IPS-18c (cell line): ENCODE results near the gene ZNF143.
"Not testable (repeated sequence)": the region's sequence is repeated elsewhere in the genome, so short reads cannot be mapped to it uniquely, and the experiment has no call there.

Experiments used
- H3K4me3 ChIP-seq: 2 replicates; pipeline ENCODE4 v1.7.0; 2013; ENCODE audit warnings: low read depth, mild to moderate bottlenecking, low read length, moderate library complexity; ENCODE audit not compliant: insufficient read depth
- H3K9me3 ChIP-seq: one replicate; pipeline ENCODE4 v1.6.1; 2013; ENCODE audit warnings: mild to moderate bottlenecking, low read length, moderate library complexity; ENCODE audit not compliant: control insufficient read depth, insufficient read depth

ZNF143 gene

DNA sequence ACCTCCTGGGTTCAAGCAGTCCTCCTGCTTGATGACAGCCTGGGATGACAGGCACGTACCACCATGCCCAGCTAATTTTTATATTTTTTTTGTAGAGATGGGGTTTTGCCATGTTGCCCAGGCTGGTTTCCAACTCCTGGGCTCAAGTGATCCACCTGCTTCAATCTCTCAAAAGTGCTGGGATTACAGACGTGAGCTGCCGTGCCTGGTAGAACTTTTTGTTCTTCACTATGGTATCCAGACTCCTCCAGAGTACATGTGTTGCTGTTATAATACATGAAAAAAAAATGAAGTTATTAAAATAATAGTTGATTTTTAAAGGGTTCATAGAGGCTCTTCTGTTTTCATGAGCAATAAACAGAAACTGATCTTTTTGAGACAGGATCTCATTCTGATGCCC, 29.6 kb downstream of the ZNF143 start:
- H3K4me3 ChIP-seq = no peak overlapping the region
- H3K9me3 ChIP-seq = no peaks in the 10 kb centered on the region

DNA sequence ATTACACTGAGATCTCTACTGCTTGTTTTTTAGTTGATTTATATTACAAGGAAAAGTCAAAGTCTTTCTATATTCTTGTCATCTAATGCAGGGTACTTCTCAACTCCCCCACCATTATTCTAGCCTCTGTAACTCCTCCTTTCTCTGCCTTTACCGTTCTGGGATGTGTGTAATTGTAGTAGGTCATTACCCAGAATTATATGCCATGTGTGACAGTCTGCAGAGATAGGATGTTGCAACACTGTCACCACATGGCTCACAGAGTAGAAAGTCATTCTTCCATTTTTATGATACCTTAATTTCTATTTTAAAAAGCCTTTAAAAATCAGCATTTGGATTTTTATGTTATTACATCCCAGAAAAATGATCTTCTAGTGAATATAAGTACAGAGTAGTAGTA, 32.7 kb downstream of the ZNF143 start:
- H3K9me3 ChIP-seq = no peaks in the 10 kb centered on the region
- no peak overlapping the region for H3K4me3 ChIP-seq

DNA sequence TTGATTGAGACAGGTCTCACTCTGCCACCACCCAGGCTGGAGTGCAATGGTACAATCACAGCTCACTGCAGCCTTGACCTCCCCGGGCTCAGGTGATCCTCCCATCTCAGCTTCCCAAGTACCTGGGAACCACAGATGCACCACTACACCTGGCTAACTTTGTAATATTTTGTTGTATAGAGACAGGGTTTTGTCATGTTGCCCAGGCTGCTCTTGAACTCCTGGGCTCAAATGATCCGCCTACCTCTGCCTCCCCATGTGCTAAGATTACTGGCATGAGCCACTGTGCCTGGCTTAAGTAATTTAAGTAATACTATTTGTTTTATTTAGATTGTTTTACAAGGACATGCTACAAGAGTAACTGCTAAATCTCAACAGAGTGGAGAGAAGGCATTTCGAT, 33.5 kb downstream of the ZNF143 start:
- H3K9me3 ChIP-seq = no peaks in the 10 kb centered on the region
- H3K4me3 ChIP-seq = no peak overlapping the region

DNA sequence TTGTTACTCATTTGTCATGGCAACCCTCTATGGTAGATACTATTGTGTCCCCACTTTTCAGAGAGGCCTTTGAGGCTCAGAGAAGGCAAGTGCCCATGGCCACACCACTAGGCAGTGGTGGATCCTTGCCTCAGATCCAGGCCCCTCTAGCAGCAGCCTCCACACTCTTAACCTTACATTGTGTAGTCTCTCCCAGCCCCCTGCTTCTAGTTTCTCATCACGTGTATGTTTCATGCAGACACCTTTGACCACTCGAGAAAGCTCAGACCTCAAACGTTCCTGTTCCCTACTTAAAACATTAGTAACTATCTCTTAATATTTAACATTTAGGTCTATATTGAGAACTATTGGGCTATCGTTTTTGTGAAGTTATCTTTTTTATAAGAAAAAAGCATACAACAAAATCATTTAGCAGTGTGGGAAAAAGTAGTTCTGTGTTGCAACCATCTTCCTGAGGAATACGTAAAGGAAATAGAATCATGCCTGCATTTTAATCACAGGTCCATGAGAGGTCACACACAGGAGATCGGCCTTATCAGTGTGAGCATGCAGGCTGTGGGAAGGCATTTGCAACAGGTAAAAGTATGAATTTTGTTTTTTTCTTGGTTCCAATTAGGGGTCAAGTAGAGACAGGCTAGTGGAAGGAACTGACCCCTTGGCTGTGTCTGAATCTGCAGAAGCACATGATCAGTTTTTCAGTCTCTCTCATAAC, 35.1 kb downstream of the ZNF143 start:
- no peak overlapping the region for H3K4me3 ChIP-seq

DNA sequence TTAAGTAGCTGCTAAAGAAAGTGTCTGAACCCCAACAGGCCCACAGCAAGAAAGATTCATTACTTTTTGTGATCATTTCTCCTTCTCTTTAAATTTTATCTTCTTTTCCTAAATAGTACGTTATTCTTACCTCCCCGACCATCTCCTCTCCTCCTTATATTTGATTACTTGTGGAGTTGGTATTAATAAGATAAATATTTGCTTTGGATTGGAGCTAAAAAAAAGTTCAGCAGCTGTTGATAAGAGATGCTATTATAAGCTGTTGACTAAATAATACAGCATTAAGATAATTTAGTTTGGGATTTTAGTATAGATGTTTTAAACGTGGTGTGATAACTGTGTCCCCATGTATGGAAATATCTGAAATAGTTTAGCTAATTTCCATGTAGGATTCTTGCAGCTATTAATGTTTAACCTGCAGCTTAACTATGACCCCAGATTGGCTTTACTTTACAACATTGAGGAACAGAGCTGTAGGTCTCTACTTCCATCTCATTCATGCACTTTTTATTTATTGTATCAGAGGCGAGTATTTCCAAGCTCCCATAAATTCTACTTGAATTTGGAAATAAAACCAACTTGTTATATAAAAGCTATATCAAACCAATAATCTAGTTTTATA, 37.8 kb downstream of the ZNF143 start:
- Histone ChIP-seq H3K9me3 (no peaks in the 10 kb centered on the region), H3K4me3 (no peak overlapping the region)

More for the DNA sequence above, 35.1 kb downstream of the ZNF143 start:
- H3K9me3 ChIP-seq = no peaks in the 10 kb centered on the region

DNA sequence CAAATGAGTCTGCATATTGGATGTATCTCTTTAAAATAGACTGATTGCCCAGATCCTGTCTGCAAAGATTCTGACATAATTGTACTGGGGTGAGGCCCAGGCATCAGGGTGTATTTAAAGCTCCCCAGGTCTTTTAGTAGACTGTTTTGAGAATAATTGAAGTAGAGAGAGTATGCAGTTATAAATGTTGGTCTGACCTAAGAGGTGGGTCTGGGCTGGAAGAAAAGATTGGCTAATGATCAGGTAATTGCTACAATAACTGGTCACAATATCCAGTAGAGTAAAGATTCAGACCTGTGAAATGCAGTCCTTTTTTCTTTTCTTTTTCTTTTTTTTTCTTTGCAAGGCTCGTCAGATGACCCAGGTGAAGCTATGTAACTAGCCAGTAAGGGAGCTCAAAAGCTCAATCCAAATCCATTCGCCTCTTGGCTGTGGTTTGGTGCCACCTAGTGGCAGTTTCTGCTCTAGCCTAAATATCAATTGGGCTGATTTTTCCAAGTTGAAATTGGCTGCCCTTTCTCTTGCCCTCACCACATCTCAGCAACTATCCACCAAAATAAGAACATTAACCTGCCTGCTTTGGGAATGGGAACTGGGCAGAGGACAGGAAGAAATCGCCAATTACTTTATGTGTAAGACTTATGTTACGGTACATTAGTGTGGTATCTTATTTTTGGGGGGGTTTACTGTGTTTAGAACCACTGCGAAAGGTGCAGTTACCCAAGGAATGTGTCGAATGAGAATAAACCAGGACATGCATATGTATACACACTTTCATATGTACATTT, 45.9 kb downstream of the ZNF143 start:
- H3K4me3 ChIP-seq = no peak overlapping the region
- peaks cover 2% of the 10 kb centered on the region for H3K9me3 ChIP-seq

DNA sequence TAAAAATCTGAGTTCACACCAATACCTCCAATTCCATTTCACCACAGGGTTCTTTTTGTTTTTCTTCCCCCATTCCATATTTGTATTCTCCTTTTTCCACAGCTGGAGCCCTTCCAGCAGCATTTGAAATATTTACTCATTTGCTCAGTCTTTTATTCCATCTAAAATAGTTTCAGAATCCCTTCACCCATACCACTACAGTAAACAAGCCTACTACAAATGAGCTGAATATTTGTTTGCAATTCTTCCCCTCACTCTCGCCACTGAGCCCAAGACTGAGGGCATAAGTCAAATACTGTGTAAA, 46.4 kb downstream of the ZNF143 start:
- Histone ChIP-seq H3K9me3 (peaks cover 2% of the 10 kb centered on the region), H3K4me3 (no peak overlapping the region)

DNA sequence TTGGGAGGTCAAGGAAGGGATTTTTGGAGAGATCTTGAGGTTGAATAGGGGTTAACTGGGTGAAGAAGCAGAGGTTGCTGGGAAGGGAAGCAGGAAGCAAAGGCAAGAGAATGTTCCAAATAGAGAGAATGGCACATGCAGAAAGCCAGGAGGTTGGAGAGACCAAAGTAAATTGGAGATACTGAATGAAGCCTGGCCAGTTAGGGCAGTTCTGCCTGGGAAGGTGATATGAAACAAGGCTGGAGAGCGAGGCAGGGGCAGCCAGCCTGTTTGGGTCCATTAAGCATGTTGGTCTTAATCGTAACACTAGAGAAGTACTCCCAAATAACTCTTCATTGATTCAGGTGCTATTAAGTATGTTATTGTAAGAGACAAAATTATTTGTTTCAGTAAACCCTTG, 48.2 kb downstream of the ZNF143 start:
- H3K9me3 ChIP-seq = peaks cover 2% of the 10 kb centered on the region

DNA sequence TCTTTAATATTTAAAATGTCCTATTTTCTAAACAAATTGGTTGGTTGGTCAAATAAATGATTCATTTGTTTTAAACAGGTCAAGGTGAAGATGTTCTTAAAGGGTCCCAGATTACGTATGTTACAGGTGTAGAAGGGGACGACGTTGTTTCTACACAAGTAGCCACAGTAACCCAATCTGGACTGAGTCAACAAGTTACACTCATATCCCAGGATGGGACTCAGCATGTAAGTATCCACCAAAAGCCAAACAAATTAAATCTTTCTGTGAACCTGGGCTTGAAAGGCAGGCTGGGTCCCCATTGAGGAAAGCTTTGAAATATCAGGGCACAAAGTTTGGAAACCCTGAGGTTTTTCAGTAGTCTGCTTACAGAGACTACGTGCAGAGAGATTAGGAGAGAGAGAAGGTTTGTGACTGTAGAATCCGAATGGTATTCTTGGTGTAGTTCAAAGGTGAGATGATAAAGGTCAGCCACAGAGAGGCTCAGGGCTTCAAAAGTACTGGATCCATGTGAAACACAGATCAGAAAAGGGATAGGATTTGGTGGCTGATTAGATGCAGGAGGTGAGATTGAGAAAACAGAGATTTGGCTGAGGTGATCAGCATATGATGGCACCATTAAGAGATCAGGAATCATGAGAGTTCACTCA, 51.7 kb downstream of the ZNF143 start:
- H3K4me3 ChIP-seq = no peak overlapping the region
- peaks cover 2% of the 10 kb centered on the region for H3K9me3 ChIP-seq

More for the DNA sequence above, 48.2 kb downstream of the ZNF143 start:
- no peak overlapping the region for H3K4me3 ChIP-seq

DNA sequence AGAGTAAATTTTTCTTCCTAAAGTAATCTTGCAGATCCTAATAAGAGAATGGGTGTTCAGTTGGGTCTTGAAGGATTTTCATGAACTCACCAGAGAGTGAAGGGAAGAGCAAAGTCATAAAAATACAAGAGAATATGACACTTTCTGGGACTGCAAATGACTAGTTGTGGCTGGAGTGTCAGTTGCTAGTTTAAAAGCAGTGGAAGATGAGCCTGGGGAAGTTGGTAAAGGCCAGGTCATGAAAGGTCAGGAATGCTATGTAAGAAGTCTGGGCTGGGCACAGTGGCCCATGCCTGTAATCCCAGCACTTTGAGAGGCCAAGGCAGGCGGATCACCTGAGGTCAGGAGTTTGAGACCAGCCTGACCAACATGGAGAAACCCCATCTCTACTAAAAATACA, 53.8 kb downstream of the ZNF143 start:
- not testable (repeated sequence) for H3K9me3 ChIP-seq, H3K4me3 ChIP-seq

DNA sequence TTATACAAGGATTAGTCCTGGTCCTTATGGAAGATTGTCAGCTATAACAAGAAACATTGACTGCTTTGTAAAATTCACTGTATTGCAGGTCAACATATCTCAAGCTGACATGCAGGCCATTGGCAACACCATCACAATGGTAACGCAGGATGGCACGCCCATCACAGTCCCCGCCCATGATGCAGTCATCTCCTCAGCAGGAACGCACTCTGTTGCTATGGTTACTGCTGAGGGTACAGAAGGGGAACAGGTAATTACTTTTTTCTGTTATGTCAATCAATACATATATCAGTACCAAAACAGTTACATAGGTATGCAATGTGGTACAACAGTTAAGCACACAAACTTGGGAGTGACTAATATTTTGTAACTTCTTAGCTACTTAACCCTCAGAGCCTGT, 55.3 kb downstream of the ZNF143 start:
- Histone ChIP-seq H3K4me3 (no peak overlapping the region), H3K9me3 (no peaks in the 10 kb centered on the region)

DNA sequence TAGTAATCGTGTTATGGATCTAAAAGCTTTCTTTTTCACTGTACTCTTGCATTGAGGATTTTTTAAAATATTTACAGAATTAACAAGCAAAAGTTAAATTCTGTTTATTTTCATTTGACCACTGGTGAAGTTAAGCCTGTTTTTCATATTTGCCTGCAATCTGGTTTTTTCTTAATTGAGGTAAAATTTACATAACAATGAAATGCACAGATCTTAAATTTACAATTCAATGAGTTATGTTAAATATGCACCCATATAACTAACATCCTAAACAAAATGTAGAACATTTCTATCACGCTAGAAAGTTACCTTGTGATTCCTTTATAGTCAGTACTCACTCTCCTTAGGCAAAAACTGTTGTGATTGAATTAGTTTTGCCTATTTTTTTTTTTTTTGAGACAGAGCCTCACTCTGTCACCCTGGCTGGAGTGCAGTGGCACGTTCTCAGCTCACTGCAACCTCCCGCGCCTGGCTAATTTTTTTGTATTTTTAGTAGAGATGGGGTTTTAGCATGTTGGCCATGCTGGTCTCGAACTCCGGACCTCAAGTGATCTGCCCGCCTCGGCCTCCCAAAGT, 58.1 kb downstream of the ZNF143 start:
- Histone ChIP-seq H3K9me3 (no peaks in the 10 kb centered on the region), H3K4me3 (no peak overlapping the region)

DNA sequence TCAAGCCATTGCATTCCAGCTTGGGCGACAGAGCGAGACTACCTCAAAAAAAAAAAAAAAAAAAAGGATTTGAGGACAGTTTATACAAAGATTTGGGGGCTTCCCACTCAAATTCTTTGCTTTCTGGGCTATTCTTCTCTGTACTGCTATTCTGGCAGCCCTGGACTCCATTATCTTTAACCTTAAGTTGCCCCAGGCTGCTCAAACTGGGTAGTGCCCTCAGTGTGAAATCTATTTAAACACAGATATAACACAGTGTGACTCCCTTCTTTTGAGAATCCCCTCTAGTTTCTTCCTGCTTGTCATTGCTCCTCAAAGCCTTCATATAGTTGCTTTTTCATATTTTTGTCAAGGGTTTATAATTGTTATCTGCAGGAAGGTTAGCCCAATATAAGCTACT, 63.2 kb downstream of the ZNF143 start:
- Histone ChIP-seq H3K9me3 (no peaks in the 10 kb centered on the region), H3K4me3 (no peak overlapping the region)

DNA sequence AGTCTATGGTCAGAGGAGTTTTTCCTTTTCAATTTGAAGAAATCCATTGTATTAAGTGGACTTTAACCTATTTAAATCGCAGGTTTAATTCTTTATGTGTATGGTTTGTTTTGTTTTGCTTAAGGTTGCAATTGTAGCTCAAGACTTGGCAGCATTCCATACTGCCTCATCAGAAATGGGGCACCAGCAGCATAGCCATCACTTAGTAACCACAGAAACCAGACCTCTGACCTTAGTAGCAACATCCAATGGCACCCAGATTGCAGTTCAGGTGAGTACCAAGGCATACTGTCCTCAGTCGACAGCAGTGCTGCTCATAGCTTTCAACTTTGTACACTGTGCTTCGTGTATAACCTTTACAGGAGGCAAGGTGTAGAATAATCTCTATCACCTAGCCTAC, 64.3 kb downstream of the ZNF143 start:
- Histone ChIP-seq H3K4me3 (no peak overlapping the region), H3K9me3 (no peaks in the 10 kb centered on the region)

DNA sequence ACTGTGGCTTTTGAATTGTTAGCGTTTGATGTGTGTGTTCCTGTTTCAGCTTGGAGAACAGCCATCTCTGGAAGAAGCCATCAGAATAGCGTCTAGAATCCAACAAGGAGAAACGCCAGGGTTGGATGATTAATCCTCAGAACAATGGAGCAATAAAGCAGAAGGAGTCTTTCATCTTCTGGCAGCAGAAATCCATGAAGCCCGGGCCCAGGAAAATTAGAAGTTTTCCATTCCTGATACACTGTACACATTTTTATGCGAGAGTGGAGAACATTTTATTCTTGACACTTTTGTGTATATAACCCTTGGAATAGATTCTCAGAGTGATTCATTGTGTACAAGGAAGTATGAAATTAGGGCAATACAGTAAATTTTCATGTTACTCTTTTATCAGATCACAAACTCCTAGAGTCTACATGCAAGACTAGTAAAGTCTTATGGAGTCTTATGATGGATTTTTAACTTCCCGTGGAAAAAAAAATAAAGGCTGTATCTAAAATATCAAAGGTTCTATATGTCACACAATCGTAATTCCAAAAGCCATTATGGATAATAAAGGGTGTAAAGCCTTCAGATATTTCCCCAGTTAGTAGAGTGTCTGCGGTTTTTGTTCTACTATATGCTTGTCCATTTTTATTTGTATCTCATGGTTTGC, 66.8 kb downstream of the ZNF143 start:
- H3K4me3 ChIP-seq = no peak overlapping the region
- H3K9me3 ChIP-seq = no peaks in the 10 kb centered on the region

DNA sequence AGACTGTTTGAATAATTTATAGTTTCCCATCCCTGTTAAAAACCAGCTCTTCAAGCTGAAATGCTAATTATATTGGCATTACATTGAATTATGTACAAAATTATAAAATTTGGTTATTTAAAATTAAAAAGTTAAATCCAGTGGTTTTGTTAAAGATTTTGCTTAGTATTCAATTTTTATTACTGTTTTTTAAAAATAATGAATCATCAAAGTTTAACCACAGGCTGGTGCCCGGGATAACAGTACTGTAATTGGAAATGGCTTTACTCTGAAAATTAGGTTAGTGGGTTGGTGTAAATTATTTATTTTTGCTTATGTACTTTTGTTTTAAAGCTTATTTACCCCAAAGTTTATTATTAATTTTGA, 67.3 kb downstream of the ZNF143 start:
- H3K4me3 ChIP-seq = no peak overlapping the region
- no peaks in the 10 kb centered on the region for H3K9me3 ChIP-seq

DNA sequence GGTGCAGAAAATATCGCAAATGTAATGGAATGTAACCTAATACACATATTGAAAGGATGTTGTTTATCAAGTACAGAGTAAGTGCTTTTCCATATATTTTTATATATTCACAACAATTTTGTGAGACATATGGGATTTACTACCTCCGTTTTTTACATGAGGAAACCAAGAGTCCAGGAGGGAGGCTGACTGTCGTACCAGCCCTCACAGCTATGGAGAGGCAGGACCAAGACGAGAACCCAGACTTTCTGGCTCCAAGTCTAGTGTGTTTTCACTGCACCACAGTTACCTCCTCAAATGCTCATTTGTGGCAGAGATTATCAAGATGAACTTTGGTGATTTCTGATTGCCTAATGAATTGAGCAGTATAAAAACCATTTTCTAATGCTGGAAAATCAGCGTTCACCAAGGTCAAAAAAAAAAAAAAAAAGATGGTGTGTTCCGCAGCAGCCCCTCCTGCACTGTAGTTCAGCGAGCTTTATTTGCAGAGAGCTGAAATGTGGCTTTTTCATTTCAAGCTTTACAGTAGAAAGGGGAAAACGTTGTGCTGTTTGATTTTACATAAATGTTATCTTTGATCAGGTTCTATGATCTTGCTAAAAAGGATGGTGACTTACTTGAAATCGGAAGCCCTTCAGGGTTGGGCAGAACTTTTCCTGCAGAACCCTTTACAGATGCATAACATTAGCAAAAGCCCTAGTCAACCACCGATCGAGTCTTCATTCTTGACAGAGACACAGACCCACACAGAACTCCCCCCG, 67.9 kb downstream of the ZNF143 start:
- Histone ChIP-seq H3K4me3 (no peak overlapping the region), H3K9me3 (no peaks in the 10 kb centered on the region)
